Measurements from ENCODE around the gene CLDN12.

DNA sequence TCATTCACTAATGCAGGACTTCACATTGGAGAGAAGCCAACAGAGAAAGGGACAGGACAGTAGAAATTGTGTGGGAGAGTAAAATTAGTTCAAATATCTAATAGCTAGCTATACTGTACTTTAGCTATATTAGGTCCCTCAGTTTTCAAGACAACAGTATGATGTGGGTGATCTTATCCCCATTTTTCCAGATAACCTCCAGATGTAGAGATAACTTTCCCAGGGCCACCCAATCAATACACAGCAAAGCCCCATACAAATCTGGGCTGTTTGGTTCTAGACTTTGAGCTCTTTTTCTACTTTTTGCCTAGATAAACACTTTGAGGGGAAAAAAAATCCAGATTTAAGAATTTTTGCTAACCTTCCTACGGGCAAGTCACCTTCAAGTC is 482 bp upstream of the CLDN12 start:
- TF ChIP-seq, protein P1, sequence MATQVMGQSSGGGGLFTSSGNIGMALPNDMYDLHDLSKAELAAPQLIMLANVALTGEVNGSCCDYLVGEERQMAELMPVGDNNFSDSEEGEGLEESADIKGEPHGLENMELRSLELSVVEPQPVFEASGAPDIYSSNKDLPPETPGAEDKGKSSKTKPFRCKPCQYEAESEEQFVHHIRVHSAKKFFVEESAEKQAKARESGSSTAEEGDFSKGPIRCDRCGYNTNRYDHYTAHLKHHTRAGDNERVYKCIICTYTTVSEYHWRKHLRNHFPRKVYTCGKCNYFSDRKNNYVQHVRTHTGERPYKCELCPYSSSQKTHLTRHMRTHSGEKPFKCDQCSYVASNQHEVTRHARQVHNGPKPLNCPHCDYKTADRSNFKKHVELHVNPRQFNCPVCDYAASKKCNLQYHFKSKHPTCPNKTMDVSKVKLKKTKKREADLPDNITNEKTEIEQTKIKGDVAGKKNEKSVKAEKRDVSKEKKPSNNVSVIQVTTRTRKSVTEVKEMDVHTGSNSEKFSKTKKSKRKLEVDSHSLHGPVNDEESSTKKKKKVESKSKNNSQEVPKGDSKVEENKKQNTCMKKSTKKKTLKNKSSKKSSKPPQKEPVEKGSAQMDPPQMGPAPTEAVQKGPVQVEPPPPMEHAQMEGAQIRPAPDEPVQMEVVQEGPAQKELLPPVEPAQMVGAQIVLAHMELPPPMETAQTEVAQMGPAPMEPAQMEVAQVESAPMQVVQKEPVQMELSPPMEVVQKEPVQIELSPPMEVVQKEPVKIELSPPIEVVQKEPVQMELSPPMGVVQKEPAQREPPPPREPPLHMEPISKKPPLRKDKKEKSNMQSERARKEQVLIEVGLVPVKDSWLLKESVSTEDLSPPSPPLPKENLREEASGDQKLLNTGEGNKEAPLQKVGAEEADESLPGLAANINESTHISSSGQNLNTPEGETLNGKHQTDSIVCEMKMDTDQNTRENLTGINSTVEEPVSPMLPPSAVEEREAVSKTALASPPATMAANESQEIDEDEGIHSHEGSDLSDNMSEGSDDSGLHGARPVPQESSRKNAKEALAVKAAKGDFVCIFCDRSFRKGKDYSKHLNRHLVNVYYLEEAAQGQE (IDR thresholded peaks at IDR 0.05; ENCODE audit: unreplicated experiment), result no peak
- TF ChIP-seq, protein P2, sequence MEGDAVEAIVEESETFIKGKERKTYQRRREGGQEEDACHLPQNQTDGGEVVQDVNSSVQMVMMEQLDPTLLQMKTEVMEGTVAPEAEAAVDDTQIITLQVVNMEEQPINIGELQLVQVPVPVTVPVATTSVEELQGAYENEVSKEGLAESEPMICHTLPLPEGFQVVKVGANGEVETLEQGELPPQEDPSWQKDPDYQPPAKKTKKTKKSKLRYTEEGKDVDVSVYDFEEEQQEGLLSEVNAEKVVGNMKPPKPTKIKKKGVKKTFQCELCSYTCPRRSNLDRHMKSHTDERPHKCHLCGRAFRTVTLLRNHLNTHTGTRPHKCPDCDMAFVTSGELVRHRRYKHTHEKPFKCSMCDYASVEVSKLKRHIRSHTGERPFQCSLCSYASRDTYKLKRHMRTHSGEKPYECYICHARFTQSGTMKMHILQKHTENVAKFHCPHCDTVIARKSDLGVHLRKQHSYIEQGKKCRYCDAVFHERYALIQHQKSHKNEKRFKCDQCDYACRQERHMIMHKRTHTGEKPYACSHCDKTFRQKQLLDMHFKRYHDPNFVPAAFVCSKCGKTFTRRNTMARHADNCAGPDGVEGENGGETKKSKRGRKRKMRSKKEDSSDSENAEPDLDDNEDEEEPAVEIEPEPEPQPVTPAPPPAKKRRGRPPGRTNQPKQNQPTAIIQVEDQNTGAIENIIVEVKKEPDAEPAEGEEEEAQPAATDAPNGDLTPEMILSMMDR (conservative IDR thresholded peaks at IDR 0.05; ENCODE audit: low read depth in 2 of 2), result no peak
- TF ChIP-seq EZH2 (IDR thresholded peaks at IDR 0.05; ENCODE audit: low read depth, unreplicated experiment) (no peak), POLR2AphosphoS5 (IDR thresholded peaks at IDR 0.05; ENCODE audit: low read depth) (no peak), EZH2phosphoT487 (IDR thresholded peaks at IDR 0.05; ENCODE audit: unreplicated experiment) (no peak), JUNB (IDR thresholded peaks at IDR 0.05; ENCODE audit: unreplicated experiment) (no peak), CREB1 (CRISPR knock-in tag; IDR thresholded peaks at IDR 0.05; ENCODE audit: low read depth) (no peak), ZNF331 (CRISPR knock-in tag; IDR thresholded peaks at IDR 0.05; ENCODE audit: low read depth) (no peak), STAT1 (IDR thresholded peaks at IDR 0.05; ENCODE audit: unreplicated experiment) (no peak), ZNF114 (CRISPR knock-in tag; IDR thresholded peaks at IDR 0.05) (no peak)
- TF ChIP-seq, protein P3, sequence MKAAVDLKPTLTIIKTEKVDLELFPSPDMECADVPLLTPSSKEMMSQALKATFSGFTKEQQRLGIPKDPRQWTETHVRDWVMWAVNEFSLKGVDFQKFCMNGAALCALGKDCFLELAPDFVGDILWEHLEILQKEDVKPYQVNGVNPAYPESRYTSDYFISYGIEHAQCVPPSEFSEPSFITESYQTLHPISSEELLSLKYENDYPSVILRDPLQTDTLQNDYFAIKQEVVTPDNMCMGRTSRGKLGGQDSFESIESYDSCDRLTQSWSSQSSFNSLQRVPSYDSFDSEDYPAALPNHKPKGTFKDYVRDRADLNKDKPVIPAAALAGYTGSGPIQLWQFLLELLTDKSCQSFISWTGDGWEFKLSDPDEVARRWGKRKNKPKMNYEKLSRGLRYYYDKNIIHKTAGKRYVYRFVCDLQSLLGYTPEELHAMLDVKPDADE (IDR thresholded peaks at IDR 0.05), result no peak
- TF ChIP-seq, protein P4, sequence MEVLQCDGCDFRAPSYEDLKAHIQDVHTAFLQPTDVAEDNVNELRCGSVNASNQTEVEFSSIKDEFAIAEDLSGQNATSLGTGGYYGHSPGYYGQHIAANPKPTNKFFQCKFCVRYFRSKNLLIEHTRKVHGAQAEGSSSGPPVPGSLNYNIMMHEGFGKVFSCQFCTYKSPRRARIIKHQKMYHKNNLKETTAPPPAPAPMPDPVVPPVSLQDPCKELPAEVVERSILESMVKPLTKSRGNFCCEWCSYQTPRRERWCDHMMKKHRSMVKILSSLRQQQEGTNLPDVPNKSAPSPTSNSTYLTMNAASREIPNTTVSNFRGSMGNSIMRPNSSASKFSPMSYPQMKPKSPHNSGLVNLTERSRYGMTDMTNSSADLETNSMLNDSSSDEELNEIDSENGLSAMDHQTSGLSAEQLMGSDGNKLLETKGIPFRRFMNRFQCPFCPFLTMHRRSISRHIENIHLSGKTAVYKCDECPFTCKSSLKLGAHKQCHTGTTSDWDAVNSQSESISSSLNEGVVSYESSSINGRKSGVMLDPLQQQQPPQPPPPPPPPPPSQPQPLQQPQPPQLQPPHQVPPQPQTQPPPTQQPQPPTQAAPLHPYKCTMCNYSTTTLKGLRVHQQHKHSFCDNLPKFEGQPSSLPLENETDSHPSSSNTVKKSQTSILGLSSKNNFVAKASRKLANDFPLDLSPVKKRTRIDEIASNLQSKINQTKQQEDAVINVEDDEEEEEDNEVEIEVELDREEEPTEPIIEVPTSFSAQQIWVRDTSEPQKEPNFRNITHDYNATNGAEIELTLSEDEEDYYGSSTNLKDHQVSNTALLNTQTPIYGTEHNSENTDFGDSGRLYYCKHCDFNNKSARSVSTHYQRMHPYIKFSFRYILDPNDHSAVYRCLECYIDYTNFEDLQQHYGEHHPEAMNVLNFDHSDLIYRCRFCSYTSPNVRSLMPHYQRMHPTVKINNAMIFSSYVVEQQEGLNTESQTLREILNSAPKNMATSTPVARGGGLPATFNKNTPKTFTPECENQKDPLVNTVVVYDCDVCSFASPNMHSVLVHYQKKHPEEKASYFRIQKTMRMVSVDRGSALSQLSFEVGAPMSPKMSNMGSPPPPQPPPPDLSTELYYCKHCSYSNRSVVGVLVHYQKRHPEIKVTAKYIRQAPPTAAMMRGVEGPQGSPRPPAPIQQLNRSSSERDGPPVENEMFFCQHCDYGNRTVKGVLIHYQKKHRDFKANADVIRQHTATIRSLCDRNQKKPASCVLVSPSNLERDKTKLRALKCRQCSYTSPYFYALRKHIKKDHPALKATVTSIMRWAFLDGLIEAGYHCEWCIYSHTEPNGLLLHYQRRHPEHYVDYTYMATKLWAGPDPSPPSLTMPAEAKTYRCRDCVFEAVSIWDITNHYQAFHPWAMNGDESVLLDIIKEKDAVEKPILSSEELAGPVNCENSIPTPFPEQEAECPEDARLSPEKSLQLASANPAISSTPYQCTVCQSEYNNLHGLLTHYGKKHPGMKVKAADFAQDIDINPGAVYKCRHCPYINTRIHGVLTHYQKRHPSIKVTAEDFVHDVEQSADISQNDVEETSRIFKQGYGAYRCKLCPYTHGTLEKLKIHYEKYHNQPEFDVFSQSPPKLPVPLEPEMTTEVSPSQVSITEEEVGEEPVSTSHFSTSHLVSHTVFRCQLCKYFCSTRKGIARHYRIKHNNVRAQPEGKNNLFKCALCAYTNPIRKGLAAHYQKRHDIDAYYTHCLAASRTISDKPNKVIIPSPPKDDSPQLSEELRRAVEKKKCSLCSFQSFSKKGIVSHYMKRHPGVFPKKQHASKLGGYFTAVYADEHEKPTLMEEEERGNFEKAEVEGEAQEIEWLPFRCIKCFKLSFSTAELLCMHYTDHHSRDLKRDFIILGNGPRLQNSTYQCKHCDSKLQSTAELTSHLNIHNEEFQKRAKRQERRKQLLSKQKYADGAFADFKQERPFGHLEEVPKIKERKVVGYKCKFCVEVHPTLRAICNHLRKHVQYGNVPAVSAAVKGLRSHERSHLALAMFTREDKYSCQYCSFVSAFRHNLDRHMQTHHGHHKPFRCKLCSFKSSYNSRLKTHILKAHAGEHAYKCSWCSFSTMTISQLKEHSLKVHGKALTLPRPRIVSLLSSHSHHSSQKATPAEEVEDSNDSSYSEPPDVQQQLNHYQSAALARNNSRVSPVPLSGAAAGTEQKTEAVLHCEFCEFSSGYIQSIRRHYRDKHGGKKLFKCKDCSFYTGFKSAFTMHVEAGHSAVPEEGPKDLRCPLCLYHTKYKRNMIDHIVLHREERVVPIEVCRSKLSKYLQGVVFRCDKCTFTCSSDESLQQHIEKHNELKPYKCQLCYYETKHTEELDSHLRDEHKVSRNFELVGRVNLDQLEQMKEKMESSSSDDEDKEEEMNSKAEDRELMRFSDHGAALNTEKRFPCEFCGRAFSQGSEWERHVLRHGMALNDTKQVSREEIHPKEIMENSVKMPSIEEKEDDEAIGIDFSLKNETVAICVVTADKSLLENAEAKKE (CRISPR knock-in tag; IDR thresholded peaks at IDR 0.05), result no peak

Measured in GM23338 (cell line).